Hepatic stellate cell (primary cell): ENCODE data around the gene DENND1A.
"Not testable (repeated sequence)": the region's sequence is repeated elsewhere in the genome, so short reads cannot be mapped to it uniquely, and the experiment has no call there.

ENCODE experiments used
- DNase-seq: peaks from one replicate; pipeline ENCODE4 v3.0.0; 2011; ENCODE audit warnings: low spot score

Gene DENND1A

GRCh38 chr9:123816817-123817472 is 113.0 kb downstream of the DENND1A start:
- DNase-seq, result no peak

- DNase-seq, result not testable (repeated sequence)
Observed at GRCh38 chr9:123815856-123816255, 114.1 kb downstream of the DENND1A start.

GRCh38 chr9:123814496-123814895 is 115.4 kb downstream of the DENND1A start:
- DNase-seq, result no peak

- no peak for DNase-seq
Observed at GRCh38 chr9:123812984-123813383, 116.9 kb downstream of the DENND1A start.

GRCh38 chr9:123807251-123807650 is 122.7 kb downstream of the DENND1A start:
- DNase-seq, result no peak

- DNase-seq, result no peak
Observed at GRCh38 chr9:123806829-123807228, 123.1 kb downstream of the DENND1A start.

GRCh38 chr9:123798195-123798594 is 131.7 kb downstream of the DENND1A start:
- DNase-seq, result no peak

- no peak for DNase-seq
Observed at GRCh38 chr9:123796618-123797484, 133.1 kb downstream of the DENND1A start.

GRCh38 chr9:123796094-123796493 is 133.8 kb downstream of the DENND1A start:
- DNase-seq, result no peak

GRCh38 chr9:123795336-123795735 is 134.6 kb downstream of the DENND1A start:
- DNase-seq, result no peak

- DNase-seq, result no peak
Observed at GRCh38 chr9:123792501-123792900, 137.4 kb downstream of the DENND1A start.

GRCh38 chr9:123789554-123790292 is 140.2 kb downstream of the DENND1A start:
- no peak for DNase-seq

- DNase-seq, result no peak
Observed at GRCh38 chr9:123787416-123787815, 142.5 kb downstream of the DENND1A start.

GRCh38 chr9:123784518-123784917 is 145.4 kb downstream of the DENND1A start:
- DNase-seq, result no peak

GRCh38 chr9:123778232-123778902 is 151.6 kb downstream of the DENND1A start:
- DNase-seq, result no peak

- DNase-seq, result no peak
Observed at GRCh38 chr9:123776708-123777537, 153.0 kb downstream of the DENND1A start.

GRCh38 chr9:123775289-123776284 is 154.3 kb downstream of the DENND1A start:
- DNase-seq, result no peak

GRCh38 chr9:123773783-123774182 is 156.1 kb downstream of the DENND1A start:
- DNase-seq, result no peak

- DNase-seq, result no peak
Observed at GRCh38 chr9:123772967-123773366, 157.0 kb downstream of the DENND1A start.

- DNase-seq, result no peak
Observed at GRCh38 chr9:123772374-123772773, 157.6 kb downstream of the DENND1A start.
